ENCODE measurements around the gene EPM2A.

- no peak for TF ChIP-seq SUZ12 (IDR thresholded peaks at IDR 0.05)
- TF ChIP-seq ELF4 (IDR thresholded peaks at IDR 0.05) = no peak
- TF ChIP-seq, protein P1, sequence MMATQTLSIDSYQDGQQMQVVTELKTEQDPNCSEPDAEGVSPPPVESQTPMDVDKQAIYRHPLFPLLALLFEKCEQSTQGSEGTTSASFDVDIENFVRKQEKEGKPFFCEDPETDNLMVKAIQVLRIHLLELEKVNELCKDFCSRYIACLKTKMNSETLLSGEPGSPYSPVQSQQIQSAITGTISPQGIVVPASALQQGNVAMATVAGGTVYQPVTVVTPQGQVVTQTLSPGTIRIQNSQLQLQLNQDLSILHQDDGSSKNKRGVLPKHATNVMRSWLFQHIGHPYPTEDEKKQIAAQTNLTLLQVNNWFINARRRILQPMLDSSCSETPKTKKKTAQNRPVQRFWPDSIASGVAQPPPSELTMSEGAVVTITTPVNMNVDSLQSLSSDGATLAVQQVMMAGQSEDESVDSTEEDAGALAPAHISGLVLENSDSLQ (IDR thresholded peaks at IDR 0.05) = no peak
- TF ChIP-seq SP1 (IDR thresholded peaks at IDR 0.05) = no peak
- TF ChIP-seq ARNT (IDR thresholded peaks at IDR 0.05) = no peak
These were observed 27.9 kb downstream of the EPM2A start for GRCh38 chr6:145707397-145707796.

Data from HEK293T (cell line).